ENCODE data around the gene EXOC6B.

- no peak for TF ChIP-seq NCOR1 (IDR thresholded peaks at IDR 0.05)
- no peak for TF ChIP-seq REST (IDR thresholded peaks at IDR 0.05; ENCODE audit: borderline replicate concordance)
- no peak for TF ChIP-seq REST (CRISPR knock-in tag; IDR thresholded peaks at IDR 0.05; ENCODE audit: low read depth)
- TF ChIP-seq HES1 (IDR thresholded peaks at IDR 0.05; ENCODE audit: low read depth), result no peak
- no peak for TF ChIP-seq EZH2 (IDR thresholded peaks at IDR 0.05; ENCODE audit: borderline replicate concordance, low read depth, low read length)
- no peak for TF ChIP-seq ZNF586 (CRISPR knock-in tag; conservative IDR thresholded peaks at IDR 0.05)
- no peak for TF ChIP-seq HBP1 (CRISPR knock-in tag; IDR thresholded peaks at IDR 0.05)
Measured at GRCh38 chr2:72572501-72572900, 253.3 kb downstream of the EXOC6B start.

Data from K562 (cell line).